Smooth muscle cell of bladder (primary cell): ENCODE measurements around the gene AP1B1. TPM values are rescaled to one million over a fixed set of nuclear protein-coding genes. Genes with fewer than 3 reads are reported as not detected.

Experiments used
- total RNA-seq: library from RNA; depleted of rRNA; stranded (reverse); fragments of >200 nt; gene quantifications from 2 replicates; pipeline ENCODE4 v1.2.3, GENCODE V29; 2014

Gene AP1B1
- total RNA-seq, result 42.5 and 51.3 TPM in 2 replicates

DNA sequence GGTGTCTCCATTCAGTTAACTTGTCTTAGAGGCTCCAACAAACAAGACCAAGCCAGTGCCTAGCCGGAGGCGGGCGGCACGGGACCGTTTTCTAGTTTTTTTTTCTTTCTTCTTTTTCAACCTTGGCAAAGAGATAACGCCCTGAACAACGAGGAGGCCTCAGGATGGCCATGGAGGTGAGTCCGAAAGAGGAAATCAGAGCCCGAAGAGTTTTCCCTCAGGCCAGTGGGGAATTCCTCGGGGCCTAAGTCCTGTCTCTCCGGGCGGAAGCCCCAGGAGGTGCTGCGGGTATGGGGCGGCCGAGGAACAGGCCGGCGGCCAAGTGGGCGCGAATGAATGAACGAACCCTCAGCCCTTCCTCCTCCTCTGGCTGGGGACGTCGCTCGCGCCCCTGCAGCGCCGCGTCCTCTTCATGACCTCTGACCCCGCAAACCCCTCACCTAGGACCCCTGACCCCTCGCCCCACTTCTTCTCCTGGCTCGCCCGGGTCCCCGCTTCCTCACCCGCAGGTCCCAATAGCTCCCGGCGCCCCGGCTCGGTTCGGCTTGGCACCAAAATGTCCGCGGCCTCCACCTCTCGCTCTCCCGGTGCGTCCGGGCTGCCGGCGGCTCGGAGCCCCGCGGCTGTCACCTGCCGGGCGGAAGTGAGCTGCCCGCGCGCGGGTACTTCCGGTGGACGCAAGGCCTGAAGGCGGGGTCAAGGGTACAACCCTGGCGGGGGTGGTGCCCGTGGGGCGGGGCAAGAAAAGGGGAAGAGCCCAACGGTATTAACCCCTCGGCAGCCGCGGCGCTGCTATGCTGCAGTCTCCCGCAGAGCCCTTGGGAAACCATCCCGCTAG is at the start of gene AP1B1:
AP1B1 (minus strand) TSS at position 650 of the 838 bp plus-strand sequence. CDS start 21,327 bp downstream, outside the sequence.

GRCh38 chr22:29315286-29316140 is 72.9 kb downstream of the AP1B1 start, which contains the start of gene RASL10A:
Gene RASL10A, minus strand, starts transcription at chr22:29315697. Its CDS starts 451 bp downstream, at chr22:29315246.

DNA sequence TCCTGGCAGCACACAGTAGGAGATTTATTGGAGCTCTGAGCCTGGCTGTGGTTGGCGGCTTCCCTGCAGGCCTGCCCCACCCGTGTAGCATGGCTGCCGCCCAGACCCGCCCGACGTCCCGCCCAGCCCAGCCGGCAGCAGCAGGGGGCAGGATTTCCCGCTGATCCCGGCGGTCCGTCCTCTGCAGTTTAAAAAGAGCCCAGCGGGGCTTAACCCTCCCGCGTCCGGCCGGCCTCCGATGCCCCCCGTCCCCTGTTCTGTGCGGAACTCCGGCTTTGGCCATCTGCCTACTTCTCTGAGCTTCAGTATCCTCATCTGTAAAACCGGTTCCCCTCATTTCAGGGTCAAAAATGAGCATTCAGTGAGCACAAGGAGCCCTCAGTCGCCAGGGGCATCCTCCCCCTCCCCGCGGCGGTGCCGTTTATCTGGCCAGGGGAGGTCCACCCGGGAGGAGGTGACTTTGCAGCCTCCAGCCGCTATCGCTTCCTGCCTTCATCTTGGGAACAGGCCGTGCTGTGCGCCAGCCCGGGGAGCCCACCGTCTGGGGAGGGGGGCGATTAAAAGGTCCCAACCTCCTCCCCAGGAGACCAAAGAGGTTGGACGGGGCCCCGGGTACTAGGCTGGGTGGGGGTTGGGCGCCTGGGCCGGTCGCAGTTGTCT is 82.1 kb downstream of the AP1B1 start, which contains the start of gene GAS2L1:
GAS2L1 (plus strand) TSS at position 476 of the 660 bp plus-strand sequence. CDS start 1,456 bp downstream, outside the sequence.

Other genes starting within 250 kb of the AP1B1 start
- 0.37 and 1.00 TPM in 2 replicates for gene EMID1, start 182.7 kb downstream of the AP1B1 start, total RNA-seq
- gene RHBDD3, start 120.6 kb downstream of the AP1B1 start, total RNA-seq, result 15.3 and 18.5 TPM in 2 replicates
- 133 and 135 TPM in 2 replicates for gene EWSR1, start 120.3 kb downstream of the AP1B1 start, total RNA-seq
- gene GAS2L1, start 81.9 kb downstream of the AP1B1 start, total RNA-seq, result 4.0 and 6.3 TPM in 2 replicates
- under 0.01 TPM in 1 of 2 replicates, not detected in the other for gene RASL10A, start 72.9 kb downstream of the AP1B1 start, total RNA-seq
- not detected in 2 replicates for gene RFPL1, start 50.0 kb upstream of the AP1B1 start, total RNA-seq
- gene NEFH, start 91.6 kb upstream of the AP1B1 start, total RNA-seq, result 0.09 and 0.14 TPM in 2 replicates
- 51.4 and 53.0 TPM in 2 replicates for gene THOC5, start 165.2 kb upstream of the AP1B1 start, total RNA-seq
- gene NIPSNAP1, start 192.5 kb upstream of the AP1B1 start, total RNA-seq, result 35.2 and 40.2 TPM in 2 replicates
- 43.7 and 58.4 TPM in 2 replicates for gene NF2, start 215.1 kb upstream of the AP1B1 start, total RNA-seq